PC-9 (cell line): ENCODE data around the gene WDR43. TPM values are rescaled to one million over a fixed set of nuclear protein-coding genes. Genes with fewer than 3 reads are reported as not detected.

Experiments
- BruUV-seq: library from RNA; stranded (reverse); fragments of 400-500 nt; replicated peaks from 2 replicates; lab custom pipeline; 2021; lab: Mats Ljungman, UMichigan
- CTCF ChIA-PET: fragments of 300-600 bp; sonication (Branson Sonifier 250); formaldehyde crosslinking; loops from one replicate; lab custom pipeline; 2022; ENCODE audit warnings: antibody characterized with exemption; lab: Charles Lee
- POLR2A ChIA-PET: fragments of 300-600 bp; sonication (Branson Sonifier 250); formaldehyde crosslinking; loops from one replicate; lab custom pipeline; 2022; ENCODE audit warnings: antibody characterized with exemption; ENCODE audit not compliant: unreplicated experiment; lab: Charles Lee
- DNase-seq, 2 experiments: peaks; one replicate each; pipeline versions ENCODE4 v3.0.0 to v3.0.0-alpha.2; 2015 to 2022; ENCODE audit warnings: mixed read lengths in 1 of 2
- H2AFZ ChIP-seq: fragments of 200-600 bp; sonication (generic); 2 replicates; pipeline ENCODE4 v1.8.1; 2017; ENCODE audit warnings: antibody characterized with exemption
- H3F3A ChIP-seq: fragments of 200-600 bp; sonication (generic); 2 replicates; pipeline ENCODE4 v1.8.1; 2017; ENCODE audit warnings: antibody characterized with exemption, mild to moderate bottlenecking, low read depth; ENCODE audit not compliant: insufficient read depth
- H3K27ac ChIP-seq: fragments of 200-600 bp; sonication (generic); 2 replicates; pipeline ENCODE4 v1.6.1; 2016; ENCODE audit warnings: mixed run types
- H3K27me3 ChIP-seq: fragments of 200-600 bp; sonication (generic); 2 replicates; pipeline ENCODE4 v1.6.1; 2016; ENCODE audit warnings: low read depth, mixed run types; ENCODE audit not compliant: insufficient read depth
- H3K36me3 ChIP-seq: fragments of 200-600 bp; sonication (generic); 2 replicates; pipeline ENCODE4 v1.6.1; 2016; ENCODE audit warnings: low read depth, mixed run types
- H3K4me1 ChIP-seq: fragments of 200-600 bp; sonication (generic); replicated peaks from 2 replicates; pipeline ENCODE4 v1.6.1; 2016; ENCODE audit warnings: mixed run types; ENCODE audit not compliant: insufficient read depth
- H3K4me2 ChIP-seq: fragments of 200-600 bp; sonication (generic); 2 replicates; pipeline ENCODE4 v1.6.1; 2017; ENCODE audit warnings: mixed run types
- H3K4me3 ChIP-seq: fragments of 200-600 bp; sonication (generic); 2 replicates; pipeline ENCODE4 v1.6.1; 2016; ENCODE audit warnings: mixed run types
- H3K79me2 ChIP-seq: fragments of 200-600 bp; sonication (generic); 2 replicates; pipeline ENCODE4 v1.6.1; 2017; ENCODE audit warnings: low read depth, mixed run types
- H3K9me2 ChIP-seq: fragments of 200-600 bp; sonication (generic); 2 replicates; pipeline ENCODE4 v1.8.1; 2017; ENCODE audit warnings: mild to moderate bottlenecking; ENCODE audit not compliant: insufficient read depth
- H3K9me3 ChIP-seq: fragments of 200-600 bp; sonication (generic); 2 replicates; pipeline ENCODE4 v1.8.1; 2016; ENCODE audit warnings: low read depth; ENCODE audit not compliant: insufficient read depth
- H4K20me1 ChIP-seq: fragments of 200-600 bp; sonication (generic); 2 replicates; pipeline ENCODE4 v1.8.1; 2017; ENCODE audit not compliant: insufficient read depth
- CTCF ChIP-seq: fragments of 200-600 bp; sonication (generic); conservative IDR thresholded peaks from 2 replicates; pipeline ENCODE4 v1.6.1; 2017; ENCODE audit warnings: mixed run types, antibody characterized with exemption, mild to moderate bottlenecking, moderate library complexity
- EZH2 ChIP-seq: fragments of 200-600 bp; sonication (generic); IDR thresholded peaks from 2 replicates; pipeline ENCODE4 v1.8.0; 2017; ENCODE audit warnings: antibody characterized with exemption, low read depth
- intact Hi-C: fragments of 100-400 bp; cut with micrococcal nuclease; formaldehyde crosslinking; loops from one replicate; pipeline ENCODE4 v1.10.0; 2022; ENCODE audit not compliant: unreplicated experiment
- total RNA-seq: library from RNA; stranded (reverse); gene quantifications from 2 replicates; pipeline ENCODE4 v1.2.3, GENCODE V29; 2021

The WDR43 gene
- total RNA-seq, 1 experiment from 2014 or later, result 57.9 TPM

- no peak within 1 kb of the TSS for H3K4me2 ChIP-seq
- intact Hi-C loops, result no loop called here
These were observed 86.6 kb downstream of the WDR43 start, which contains the start of gene TOGARAM2 for GRCh38 chr2:28981016-28981441. TOGARAM2 (plus strand) TSS chr2:28981298; CDS start chr2:28994835, 13,537 bp downstream.

GRCh38 chr2:28981620-28982376, 87.3 kb downstream of the WDR43 start:
- TF ChIP-seq EZH2 (no peak), CTCF (no peak)
- no TSS peak for BruUV-seq
- DNase-seq, result no peak
- Histone ChIP-seq H3K36me3 (no peaks in the 10 kb centered on the region), H4K20me1 (no peaks in the 10 kb centered on the region), H3F3A (peaks cover 4% of the 10 kb centered on the region; the same call in 1 of the 2 replicates), H3K9me2 (no peaks in the 10 kb centered on the region), H3K79me2 (no peaks in the 10 kb centered on the region), H3K27ac (no peak overlapping the region), H3K4me1 (peaks cover 25% of the 10 kb centered on the region), H2AFZ (no peak overlapping the region), H3K4me3 (no peak overlapping the region), H3K9me3 (no peaks in the 10 kb centered on the region), H3K27me3 (no peaks in the 10 kb centered on the region), H3K4me2 (no peak overlapping the region)
- ChIA-PET POLR2A (no interaction called here), CTCF (no interaction called here)
- intact Hi-C loops, result no loop called here

More at GRCh38 chr2:28981016-28981441, 86.6 kb downstream of the WDR43 start, which contains the start of gene TOGARAM2:
- Histone ChIP-seq H3K9me2 (no peaks in the 10 kb centered on the region), H2AFZ (no peak within 1 kb of the TSS), H3F3A (peaks cover 8% of the 10 kb centered on the region; the same call in 1 of the 2 replicates), H3K9me3 (no peaks in the 10 kb centered on the region), H3K79me2 (no peaks in the 10 kb centered on the region), H3K27ac (no peak within 1 kb of the TSS), H3K36me3 (no peaks in the 10 kb centered on the region), H3K4me1 (peaks cover 31% of the 10 kb centered on the region), H4K20me1 (no peaks in the 10 kb centered on the region), H3K27me3 (no peaks in the 10 kb centered on the region), H3K4me3 (no peak within 1 kb of the TSS)
- POLR2A ChIA-PET, result no interaction called here
- TF ChIP-seq EZH2 (no peak), CTCF (no peak)
- DNase-seq, result no peak
- no TSS peak for BruUV-seq
- CTCF ChIA-PET, result no interaction called here

GRCh38 chr2:28982381-28982950, 88.0 kb downstream of the WDR43 start:
- POLR2A ChIA-PET, result interaction anchor here (0.6 kb wide), 1 partner anchor 64 kb away, joined by 3 read pairs; no protein-coding TSS in a partner anchor
- Histone ChIP-seq H3F3A (no peaks in the 10 kb centered on the region), H3K79me2 (no peaks in the 10 kb centered on the region), H3K9me2 (no peaks in the 10 kb centered on the region), H4K20me1 (no peaks in the 10 kb centered on the region), H3K27me3 (no peaks in the 10 kb centered on the region), H2AFZ (no peak overlapping the region), H3K4me3 (no peak overlapping the region), H3K4me1 (peaks cover 19% of the 10 kb centered on the region), H3K36me3 (no peaks in the 10 kb centered on the region), H3K9me3 (no peaks in the 10 kb centered on the region), H3K4me2 (no peak overlapping the region), H3K27ac (no peak overlapping the region)
- CTCF ChIA-PET, result no interaction called here
- no TSS peak for BruUV-seq
- no peak for DNase-seq
- no peak for TF ChIP-seq EZH2
- no peak for TF ChIP-seq CTCF
- intact Hi-C loops, result no loop called here
